Pancreas (tissue), 10 donors: Measurements from ENCODE around the gene CCDC182. TPM values are rescaled to one million over a fixed set of nuclear protein-coding genes. Genes with fewer than 3 reads are reported as not detected.
A peak's percentile ranks its signal among the peaks of the same experiment; 100 is the strongest.

Source experiments
- ATAC-seq, 4 donors: fragments of 200-7000 bp; cut with Tn5 transposase; one replicate each; pipeline versions ENCODE4 v1.8.0 to v1.9.1; 2020; ENCODE audit warnings: mild to moderate bottlenecking in 4 of 4, moderate library complexity in 4 of 4
- DNase-seq, 6 donors: peaks; one replicate each; pipeline ENCODE4 v3.0.0-alpha.2; 2020
- FAIRE-seq: peaks from 2 replicates; lab custom pipeline; 2012; peaks lifted over from hg19 to GRCh38; lab: Jason Lieb, UNC
- H3K27ac ChIP-seq, 4 donors: fragments of 200-600 bp; sonication (generic); 1 replicate in 3 of 4; 2 replicates in 1 of 4; pipeline versions ENCODE4 v1.5.0 to v1.8.0; 2020
- H3K27me3 ChIP-seq, 4 donors: fragments of 200-600 bp; one replicate each; pipeline ENCODE4 v1.8.0; 2021
- H3K36me3 ChIP-seq, 3 donors: fragments of 200-600 bp; sonication (generic) in 1 of 3; one replicate each; pipeline versions ENCODE4 v1.5.0 to v1.8.0; 2020 to 2021
- H3K4me1 ChIP-seq, 3 donors: fragments of 200-600 bp; one replicate each; pipeline ENCODE4 v1.8.0; 2021
- H3K4me3 ChIP-seq, 4 donors: fragments of 200-600 bp; sonication (generic) in 2 of 4; one replicate each; pipeline versions ENCODE4 v1.5.0 to v1.8.0; 2020 to 2021
- H3K9me3 ChIP-seq, 4 donors: fragments of 200-600 bp; one replicate each; pipeline ENCODE4 v1.8.0; 2021
- CTCF ChIP-seq, 4 donors: fragments of 200-600 bp; sonication (generic) in 3 of 4; IDR thresholded peaks; one replicate each; pipeline versions ENCODE4 v1.5.0 to v1.8.0; 2021; ENCODE audit warnings: antibody characterized with exemption in 4 of 4
- WGBS, 2 donors: extraction: QIAGEN DNeasy Blood & Tissue Kit; methylation state at CpG; one replicate each; pipeline ENCODE4 v1.1.7; 2013; 5-methylcytosine and 5-hydroxymethylcytosine counted together
- intact Hi-C, 3 donors: fragments of 100-400 bp; cut with DNase I; formaldehyde crosslinking; loops; one replicate each; pipeline versions ENCODE4 v1.11.1 to v1.14.2; 2022
- polyA plus RNA-seq, 2 donors: library from polyadenylated mRNA; stranded (reverse); fragments of 200-250 nt; gene quantifications; one replicate each; pipeline ENCODE4 v1.2.3, GENCODE V29; 2013
- total RNA-seq, 6 donors: library from RNA; stranded (reverse); fragmentation: NEBNext Ultra II Directional in 4 of 6; extraction: Animal tissue kit (Norgen Biotek cat#: 25700) in 4 of 6; gene quantifications; one replicate each; pipeline versions ENCODE4 v1.2.1 to v1.2.4, GENCODE V29; 2021 to 2023
- donor health status: healthy with polysubstance abuse.
- donor health status: DM: no; HTN: no; CAD: no; lungs with moderate emphysema.
- donor health status: DM: no; HTN: no; CAD: no.
- donor health status: control.
- donor health status: control.
- donor health status: Bipolar disorder and iron deficiency.
- donor health status: DM: yes; HTN: yes; CAD: no.
- donor health status: DM: no; HTN: no; CAD: no.
- donor health status: DM: no; HTN: no; CAD: no.
- donor health status: DM: yes; HTN: yes; CAD: no.

CCDC182 gene
- total and polyA plus RNA-seq, 8 donors = not detected

GRCh38 chr17:57752031-57752905, 7.2 kb upstream of the CCDC182 start:
- intact Hi-C loops = no loop called here
- H3K27me3 ChIP-seq = no peaks in the 10 kb centered on the region
- peaks cover 0 to 5% (median 0%) of the 10 kb centered on the region in 3 donors for H3K4me1 ChIP-seq
- no peak for FAIRE-seq
- H3K36me3 ChIP-seq = no peaks in the 10 kb centered on the region
- H3K4me3 ChIP-seq = no peak overlapping the region
- no peaks in the 10 kb centered on the region for H3K9me3 ChIP-seq
- TF ChIP-seq CTCF (IDR thresholded peaks at IDR 0.05) = no peak
- no peak overlapping the region for H3K27ac ChIP-seq
- peak in 1 of 4 donors; percentile 50 for ATAC-seq
- DNase-seq = no peak
- 84 to 92% methylated on average over 8 of the region's 8 CpGs for WGBS, 2 donors

GRCh38 chr17:57751348-57751971, 6.4 kb upstream of the CCDC182 start:
- intact Hi-C loops = no loop called here
- TF ChIP-seq CTCF (IDR thresholded peaks at IDR 0.05) = no peak
- DNase-seq = no peak
- Histone ChIP-seq H3K9me3 (no peaks in the 10 kb centered on the region), H3K27me3 (no peaks in the 10 kb centered on the region), H3K36me3 (no peaks in the 10 kb centered on the region), H3K27ac (no peak overlapping the region), H3K4me1 (peaks cover 0 to 5% (median 0%) of the 10 kb centered on the region in 3 donors), H3K4me3 (no peak overlapping the region)
- FAIRE-seq = no peak
- WGBS, 2 donors = 86 to 89% methylated on average over 8 of the region's 8 CpGs
- ATAC-seq = peak in 2 of 4 donors; percentile 15 to 34

- DNase-seq = no peak
- Histone ChIP-seq H3K4me1 (peaks cover 0 to 5% (median 0%) of the 10 kb centered on the region in 3 donors), H3K4me3 (no peak overlapping the region), H3K9me3 (no peaks in the 10 kb centered on the region), H3K27ac (no peak overlapping the region), H3K27me3 (no peaks in the 10 kb centered on the region), H3K36me3 (no peaks in the 10 kb centered on the region)
- 61 to 66% methylated on average over 8 of the region's 8 CpGs for WGBS, 2 donors
- peak in 2 of 4 donors; percentile 14 to 39 for ATAC-seq
- TF ChIP-seq CTCF (IDR thresholded peaks at IDR 0.05) = no peak
- FAIRE-seq = no peak
- intact Hi-C loops = no loop called here
Observed at GRCh38 chr17:57750895-57751294, 5.8 kb upstream of the CCDC182 start.

- DNase-seq = peak in 3 of 6 donors; percentile 17 to 36 (median 21)
- peak in 3 of 4 donors; percentile 25 to 67 (median 41) for ATAC-seq
- 31 to 37% methylated on average over 23 of the region's 23 CpGs for WGBS, 2 donors
- no peak for FAIRE-seq
- peaks cover 0 to 5% (median 0%) of the 10 kb centered on the region in 3 donors for H3K4me1 ChIP-seq
- intact Hi-C loops = no loop called here
- TF ChIP-seq CTCF (IDR thresholded peaks at IDR 0.05) = no peak
- no peaks in the 10 kb centered on the region for H3K36me3 ChIP-seq
- H3K27ac ChIP-seq = no peak overlapping the region
- no peaks in the 10 kb centered on the region for H3K9me3 ChIP-seq
- H3K27me3 ChIP-seq = no peaks in the 10 kb centered on the region
- H3K4me3 ChIP-seq = no peak overlapping the region
Observed at GRCh38 chr17:57750109-57750871, 5.2 kb upstream of the CCDC182 start.
